HCT116 (cell line): ENCODE data around the gene MYOZ2. TPM values are rescaled to one million over a fixed set of nuclear protein-coding genes. Genes with fewer than 3 reads are reported as not detected.

Source experiments
- ATAC-seq: fragments of 200-7000 bp; cut with Tn5 transposase; 2 replicates; pipeline ENCODE4 v1.9.1; 2020; ENCODE audit warnings: mild to moderate bottlenecking, moderate library complexity
- BruUV-seq: library from RNA; stranded (reverse); fragments of 400-500 nt; replicated peaks from 2 replicates; lab custom pipeline; 2021; lab: Mats Ljungman, UMichigan
- CTCF ChIA-PET: fragments of 300-600 bp; sonication (Branson Sonifier 250); formaldehyde crosslinking; loops from one replicate; lab custom pipeline; 2021; ENCODE audit warnings: antibody characterized with exemption; lab: Charles Lee
- POLR2A ChIA-PET: fragments of 300-600, 350-600 bp; sonication (Branson Sonifier 250); formaldehyde crosslinking; loops from one replicate; lab custom pipeline; 2021; ENCODE audit warnings: antibody characterized with exemption; lab: Charles Lee
- RAD21 ChIA-PET, 2 experiments: fragments of 300-600 bp; sonication (Branson Sonifier 250); formaldehyde crosslinking; loops; one replicate each; lab custom pipeline; 2023; ENCODE audit warnings: low total read pairs in 2 of 2; ENCODE audit not compliant: uncharacterized antibody in 2 of 2, unreplicated experiment in 2 of 2, low non-redundant PET in 1 of 2; lab: Charles Lee
- DNase-seq: peaks from one replicate; pipeline ENCODE4 v3.0.0-alpha.2; 2010; ENCODE audit warnings: low read depth, low spot score
- H2AFZ ChIP-seq: fragments of 200-600 bp; shearing (Covaris generic), sonication (generic); 2 replicates; pipeline ENCODE4 v1.6.1; 2017; ENCODE audit warnings: low read depth, mixed run types, mixed read lengths, antibody characterized with exemption, low read length; ENCODE audit not compliant: poor library complexity, severe bottlenecking
- H3K27ac ChIP-seq: 2 replicates; pipeline ENCODE4 v1.5.1; 2012; ENCODE audit warnings: low read depth, low read length
- H3K27me3 ChIP-seq: fragments of 200-600 bp; sonication (generic); 2 replicates; pipeline ENCODE4 v1.6.1; 2016; ENCODE audit warnings: mixed run types, low read length, mixed read lengths; ENCODE audit not compliant: insufficient read depth
- H3K36me3 ChIP-seq, 2 experiments: fragments of 200-500 bp in 1 of 2; fragments of 200-600 bp in 1 of 2; sonication (Bioruptor generic) in 1 of 2; sonication (generic) in 1 of 2; 2 replicates each; pipeline versions ENCODE4 v1.5.1 to v1.6.1; 2014 to 2016; ENCODE audit warnings: low read length in 2 of 2, inconsistent platforms in 1 of 2, mixed read lengths in 1 of 2, mixed run types in 1 of 2; ENCODE audit not compliant: insufficient read depth in 2 of 2, control insufficient read depth in 1 of 2
- H3K4me1 ChIP-seq, 2 experiments: fragments of 200-600 bp in 1 of 2; sonication (generic) in 1 of 2; 2 replicates each; pipeline versions ENCODE4 v1.5.1 to v1.6.1; 2012 to 2017; ENCODE audit warnings: low read length in 2 of 2, inconsistent platforms in 1 of 2, mild to moderate bottlenecking in 1 of 2, mixed read lengths in 1 of 2, mixed run types in 1 of 2, moderate library complexity in 1 of 2; ENCODE audit not compliant: insufficient read depth in 2 of 2, control insufficient read depth in 1 of 2
- H3K4me2 ChIP-seq: fragments of 200-600 bp; sonication (generic); 2 replicates; pipeline ENCODE4 v1.6.1; 2017; ENCODE audit warnings: mixed run types, low read length, mixed read lengths
- H3K4me3 ChIP-seq, 2 experiments: fragments of 200-600 bp in 1 of 2; sonication (generic) in 1 of 2; replicated peaks in 1 of 2; 2 replicates each; pipeline ENCODE4 v1.5.1; 2011 to 2016; ENCODE audit warnings: low read length in 2 of 2, control low read depth in 1 of 2, low read depth in 1 of 2, mild to moderate bottlenecking in 1 of 2, mixed read lengths in 1 of 2, mixed run types in 1 of 2
- H3K79me2 ChIP-seq: fragments of 200-600 bp; sonication (generic); 2 replicates; pipeline ENCODE4 v1.6.1; 2017; ENCODE audit warnings: mild to moderate bottlenecking, mixed run types, low read length, moderate library complexity, mixed read lengths; ENCODE audit not compliant: insufficient read depth
- H3K9ac ChIP-seq: fragments of 200-600 bp; sonication (generic); 2 replicates; pipeline ENCODE4 v1.6.1; 2016; ENCODE audit warnings: low read length, mixed read lengths
- H3K9me2 ChIP-seq: fragments of 200-600 bp; sonication (generic), shearing (Covaris generic); 2 replicates; pipeline ENCODE4 v1.6.1; 2017; ENCODE audit warnings: mixed run types, mild to moderate bottlenecking, moderate library complexity; ENCODE audit not compliant: insufficient read depth
- H3K9me3 ChIP-seq, 2 experiments: fragments of 200-500 bp in 1 of 2; fragments of 200-600 bp in 1 of 2; sonication (Bioruptor generic) in 1 of 2; sonication (generic) in 1 of 2; 2 replicates each; pipeline ENCODE4 v1.6.1; 2014 to 2017; ENCODE audit warnings: low read length in 2 of 2, mixed read lengths in 2 of 2, inconsistent platforms in 1 of 2, low read depth in 1 of 2, mild to moderate bottlenecking in 1 of 2, mixed run types in 1 of 2, moderate library complexity in 1 of 2; ENCODE audit not compliant: control insufficient read depth in 1 of 2, insufficient read depth in 1 of 2
- H4K20me1 ChIP-seq: fragments of 200-600 bp; sonication (generic), shearing (Covaris generic); 2 replicates; pipeline ENCODE4 v1.6.1; 2017; ENCODE audit warnings: mixed run types, mild to moderate bottlenecking, moderate library complexity; ENCODE audit not compliant: insufficient read depth
- EZH2 ChIP-seq: fragments of 200-600 bp; sonication (generic); IDR thresholded peaks from 2 replicates; pipeline ENCODE4 v1.6.1; 2017; ENCODE audit warnings: antibody characterized with exemption, mixed run types
- FOSL1 ChIP-seq: IDR thresholded peaks from 2 replicates; pipeline ENCODE4 v1.6.1; 2012; ENCODE audit warnings: low read depth
- JUND ChIP-seq: IDR thresholded peaks from 2 replicates; pipeline ENCODE4 v1.6.1; 2012
- POLR2A ChIP-seq: IDR thresholded peaks from 2 replicates; pipeline ENCODE4 v1.7.0; 2011; ENCODE audit warnings: borderline replicate concordance; ENCODE audit not compliant: insufficient read depth, insufficient read length; ENCODE audit errors: extremely low read depth
- POLR2AphosphoS5 ChIP-seq: IDR thresholded peaks from 2 replicates; pipeline ENCODE4 v1.6.1; 2011; ENCODE audit warnings: mild to moderate bottlenecking, low read depth, low read length, moderate library complexity
- REST ChIP-seq: IDR thresholded peaks from 2 replicates; pipeline ENCODE4 v1.6.1; 2012; ENCODE audit warnings: low read depth
- SP1 ChIP-seq: IDR thresholded peaks from 2 replicates; pipeline ENCODE4 v1.6.1; 2012; ENCODE audit warnings: low read depth
- TCF7L2 ChIP-seq: IDR thresholded peaks from 2 replicates; pipeline ENCODE4 v1.7.0; 2011; ENCODE audit warnings: borderline replicate concordance, inconsistent platforms; ENCODE audit not compliant: insufficient read depth, insufficient read length; ENCODE audit errors: extremely low read depth
- ZNF274 ChIP-seq: fragments of 200-500 bp; sonication (Bioruptor generic); IDR thresholded peaks from 2 replicates; pipeline ENCODE4 v1.6.1; 2014; ENCODE audit warnings: mild to moderate bottlenecking, low read depth, low read length, inconsistent platforms
- intact Hi-C: fragments of 100-400 bp; cut with micrococcal nuclease; formaldehyde crosslinking; loops from 2 replicates; pipeline ENCODE4 v1.10.0; 2022
- total RNA-seq: library from RNA; stranded (reverse); gene quantifications from one replicate; pipeline ENCODE4 v1.2.1, GENCODE V29; 2021; ENCODE audit not compliant: unreplicated experiment
- TF ChIP-seq, protein P1 (sequence below): IDR thresholded peaks from 2 replicates; pipeline ENCODE4 v1.6.1; 2012
- TF ChIP-seq, protein P2 (sequence below): IDR thresholded peaks from 2 replicates; pipeline ENCODE4 v1.6.1; 2012

MYOZ2 gene
- total RNA-seq, 1 experiment from 2014 or later, result not detected

GRCh38 chr4:119211867-119212233 is 76.2 kb downstream of the MYOZ2 start:
- Histone ChIP-seq H3K9me2 (no peaks in the 10 kb centered on the region), H3K9ac (peak overlapping the region; percentile 84), H2AFZ (no peak overlapping the region), H3K27ac (peak overlapping the region; percentile 46), H3K4me2 (peak overlapping the region; percentile 80), H3K79me2 (peaks cover 47% of the 10 kb centered on the region), H4K20me1 (no peaks in the 10 kb centered on the region), H3K9me3 (no peaks in the 10 kb centered on the region), H3K27me3 (no peaks in the 10 kb centered on the region), H3K4me3 (peak overlapping the region; percentile 67 to 81), H3K4me1 (peaks cover 11 to 35% of the 10 kb centered on the region in 2 experiments), H3K36me3 (no peaks in the 10 kb centered on the region)
- DNase-seq, result no peak
- POLR2A ChIA-PET, result interaction anchor here (1.1 to 3.0 kb wide), 13 partner anchors 10 to 170 kb away, joined by 3 to 22 read pairs (median 5); no protein-coding TSS in a partner anchor
- CTCF ChIA-PET, result no interaction called here
- BruUV-seq, result TSS peak; percentile 91
- intact Hi-C loops, result loop anchor here (2.0 to 5.0 kb wide), 2 partner anchors 110 to 169 kb away; no protein-coding TSS in a partner anchor
- TF ChIP-seq REST, result no peak
- TF ChIP-seq TCF7L2, result no peak
- TF ChIP-seq POLR2A, result no peak
- no peak for TF ChIP-seq POLR2AphosphoS5
- TF ChIP-seq, protein P1, sequence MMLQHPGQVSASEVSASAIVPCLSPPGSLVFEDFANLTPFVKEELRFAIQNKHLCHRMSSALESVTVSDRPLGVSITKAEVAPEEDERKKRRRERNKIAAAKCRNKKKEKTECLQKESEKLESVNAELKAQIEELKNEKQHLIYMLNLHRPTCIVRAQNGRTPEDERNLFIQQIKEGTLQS, result no peak
- TF ChIP-seq JUND, result no peak
- TF ChIP-seq ZNF274, result no peak
- no peak for TF ChIP-seq EZH2
- TF ChIP-seq, protein P2, sequence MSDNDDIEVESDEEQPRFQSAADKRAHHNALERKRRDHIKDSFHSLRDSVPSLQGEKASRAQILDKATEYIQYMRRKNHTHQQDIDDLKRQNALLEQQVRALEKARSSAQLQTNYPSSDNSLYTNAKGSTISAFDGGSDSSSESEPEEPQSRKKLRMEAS, result no peak
- TF ChIP-seq FOSL1, result no peak
- TF ChIP-seq SP1, result no peak
- no peak for ATAC-seq
- RAD21 ChIA-PET, result interaction anchor here in 1 of 2 experiments (0.7 kb wide), 1 partner anchor 81 kb away, joined by 3 read pairs; no protein-coding TSS in a partner anchor
